GM10847 (cell line): Measurements from ENCODE around the gene LKAAEAR1.

ENCODE experiments used
- POLR2A ChIP-seq: IDR thresholded peaks from 2 replicates; pipeline ENCODE4 v1.6.1; 2011; ENCODE audit not compliant: insufficient read length; ENCODE audit errors: extremely low read depth

LKAAEAR1 gene

GRCh38 chr20:64091340-64091739 lies 7.1 kb upstream of the LKAAEAR1 start:
- no peak for TF ChIP-seq POLR2A

- no peak for TF ChIP-seq POLR2A
These were observed 6.0 kb upstream of the LKAAEAR1 start for GRCh38 chr20:64090165-64090564.

- TF ChIP-seq POLR2A: no peak
These were observed 2.6 kb upstream of the LKAAEAR1 start for GRCh38 chr20:64086801-64087200.

GRCh38 chr20:64084685-64085152 lies 521 bp upstream of the LKAAEAR1 start:
- no peak for TF ChIP-seq POLR2A

- no peak for TF ChIP-seq POLR2A
These were observed 807 bp downstream of the LKAAEAR1 start for GRCh38 chr20:64083378-64083803.

- TF ChIP-seq POLR2A: no peak
These were observed 1.3 kb downstream of the LKAAEAR1 start for GRCh38 chr20:64082820-64083377.

- no peak for TF ChIP-seq POLR2A
These were observed 2.0 kb downstream of the LKAAEAR1 start for GRCh38 chr20:64082126-64082731.

- TF ChIP-seq POLR2A: no peak
These were observed 2.6 kb downstream of the LKAAEAR1 start for GRCh38 chr20:64081624-64081964.

- TF ChIP-seq POLR2A: no peak
These were observed 3.2 kb downstream of the LKAAEAR1 start for GRCh38 chr20:64080813-64081623.

GRCh38 chr20:64080013-64080812 lies 4.0 kb downstream of the LKAAEAR1 start, which contains the start of gene OPRL1:
Gene OPRL1, plus strand, starts transcription at chr20:64080082. Its CDS starts 12,639 bp downstream, at chr20:64092721.
- TF ChIP-seq POLR2A: peak; percentile 5

GRCh38 chr20:64079273-64080012 lies 4.8 kb downstream of the LKAAEAR1 start, which contains the start of gene RGS19:
Gene RGS19, minus strand, starts transcription at chr20:64079518. Its CDS starts 2,632 bp downstream, at chr20:64076886.
- peak; percentile 12 for TF ChIP-seq POLR2A

- no peak for TF ChIP-seq POLR2A
These were observed 5.3 kb downstream of the LKAAEAR1 start for GRCh38 chr20:64078934-64079272.

GRCh38 chr20:64077876-64078551 lies 6.2 kb downstream of the LKAAEAR1 start:
- TF ChIP-seq POLR2A: peak; percentile 10

GRCh38 chr20:64077541-64077875 lies 6.7 kb downstream of the LKAAEAR1 start:
- TF ChIP-seq POLR2A: no peak

- TF ChIP-seq POLR2A: peak; percentile 49
These were observed 7.1 kb downstream of the LKAAEAR1 start for GRCh38 chr20:64077094-64077493.
